Skeletal muscle tissue (tissue), 4 donors: ENCODE results near the gene FOXE1. TPM values are rescaled to one million over a fixed set of nuclear protein-coding genes. Genes with fewer than 3 reads are reported as not detected.

ENCODE experiments used
- H3K27ac ChIP-seq: one replicate; pipeline ENCODE4 v1.7.0; 2013; ENCODE audit warnings: mild to moderate bottlenecking, low read depth, low read length, inconsistent platforms
- H3K27me3 ChIP-seq, 3 donors: one replicate each; pipeline ENCODE4 v1.7.0; 2013; ENCODE audit warnings: low read length in 3 of 3; ENCODE audit not compliant: control insufficient read depth in 3 of 3, insufficient read depth in 3 of 3
- H3K36me3 ChIP-seq, 3 donors: one replicate each; pipeline ENCODE4 v1.7.0; 2013; ENCODE audit warnings: low read length in 3 of 3; ENCODE audit not compliant: control insufficient read depth in 3 of 3, insufficient read depth in 3 of 3
- H3K4me1 ChIP-seq, 3 donors: one replicate each; pipeline ENCODE4 v1.7.0; 2013; ENCODE audit warnings: low read length in 3 of 3, mild to moderate bottlenecking in 3 of 3; ENCODE audit not compliant: control insufficient read depth in 3 of 3, insufficient read depth in 3 of 3
- H3K4me3 ChIP-seq, 3 donors: one replicate each; pipeline ENCODE4 v1.7.0; 2013; ENCODE audit warnings: low read length in 3 of 3
- H3K9ac ChIP-seq, 3 donors: one replicate each; pipeline ENCODE4 v1.7.0; 2013; ENCODE audit warnings: low read length in 3 of 3, mild to moderate bottlenecking in 3 of 3, moderate library complexity in 2 of 3, low read depth in 1 of 3
- H3K9me3 ChIP-seq, 3 donors: one replicate each; pipeline ENCODE4 v1.7.0; 2013; ENCODE audit warnings: low read length in 3 of 3; ENCODE audit not compliant: control insufficient read depth in 3 of 3
- total RNA-seq: library from RNA; depleted of rRNA; stranded (reverse); fragments of >200 nt; gene quantifications from one replicate; pipeline ENCODE4 v1.2.3, GENCODE V29; 2014
- donor health status: Osteomylitis.

Gene FOXE1
- total RNA-seq, 1 donor from 2014 or later = not detected

GRCh38 chr9:97860451-97861147, 7.6 kb downstream of the FOXE1 start:
- H3K4me1 ChIP-seq = peaks cover 0 to 6% (median 3%) of the 10 kb centered on the region in 3 donors
- no peak overlapping the region for H3K9ac ChIP-seq
- H3K27me3 ChIP-seq = peaks cover 68 to 69% (median 68%) of the 10 kb centered on the region in 3 donors
- no peak overlapping the region for H3K4me3 ChIP-seq
- H3K9me3 ChIP-seq = peaks cover 0 to 4% (median 0%) of the 10 kb centered on the region in 3 donors
- no peaks in the 10 kb centered on the region for H3K36me3 ChIP-seq
- H3K27ac ChIP-seq = no peak overlapping the region

- Histone ChIP-seq H3K36me3 (no peaks in the 10 kb centered on the region), H3K9ac (no peak overlapping the region), H3K27me3 (peaks cover 63 to 67% (median 63%) of the 10 kb centered on the region in 3 donors), H3K9me3 (peaks cover 0 to 7% (median 2%) of the 10 kb centered on the region in 3 donors), H3K4me3 (no peak overlapping the region), H3K27ac (no peak overlapping the region), H3K4me1 (peaks cover 0 to 6% (median 3%) of the 10 kb centered on the region in 3 donors)
These were observed 8.1 kb downstream of the FOXE1 start for GRCh38 chr9:97861148-97861475.

- Histone ChIP-seq H3K27ac (no peak overlapping the region), H3K9ac (no peak overlapping the region), H3K4me1 (no peaks in the 10 kb centered on the region), H3K4me3 (no peak overlapping the region), H3K27me3 (peaks cover 42 to 45% (median 44%) of the 10 kb centered on the region in 3 donors), H3K36me3 (no peaks in the 10 kb centered on the region), H3K9me3 (peaks cover 0 to 7% (median 2%) of the 10 kb centered on the region in 3 donors)
These were observed 10.3 kb downstream of the FOXE1 start for GRCh38 chr9:97863314-97863713.

- peaks cover 0 to 7% (median 2%) of the 10 kb centered on the region in 3 donors for H3K9me3 ChIP-seq
- H3K36me3 ChIP-seq = no peaks in the 10 kb centered on the region
- H3K4me3 ChIP-seq = no peak overlapping the region
- no peaks in the 10 kb centered on the region for H3K4me1 ChIP-seq
- H3K9ac ChIP-seq = no peak overlapping the region
- H3K27me3 ChIP-seq = peaks cover 37 to 39% (median 37%) of the 10 kb centered on the region in 3 donors
- no peak overlapping the region for H3K27ac ChIP-seq
These were observed 11.4 kb downstream of the FOXE1 start for GRCh38 chr9:97864396-97864795.

GRCh38 chr9:97866300-97866699, 13.3 kb downstream of the FOXE1 start:
- H3K27me3 ChIP-seq = peaks cover 18 to 22% (median 18%) of the 10 kb centered on the region in 3 donors
- no peak overlapping the region for H3K4me3 ChIP-seq
- no peak overlapping the region for H3K27ac ChIP-seq
- H3K9me3 ChIP-seq = peaks cover 0 to 7% (median 2%) of the 10 kb centered on the region in 3 donors
- no peaks in the 10 kb centered on the region for H3K4me1 ChIP-seq
- H3K9ac ChIP-seq = no peak overlapping the region
- no peaks in the 10 kb centered on the region for H3K36me3 ChIP-seq

GRCh38 chr9:97866848-97867247, 13.8 kb downstream of the FOXE1 start:
- H3K27me3 ChIP-seq = peaks cover 15 to 21% (median 16%) of the 10 kb centered on the region in 3 donors
- no peak overlapping the region for H3K27ac ChIP-seq
- H3K9me3 ChIP-seq = peaks cover 0 to 7% (median 2%) of the 10 kb centered on the region in 3 donors
- no peak overlapping the region for H3K4me3 ChIP-seq
- no peaks in the 10 kb centered on the region for H3K4me1 ChIP-seq
- H3K9ac ChIP-seq = no peak overlapping the region
- no peaks in the 10 kb centered on the region for H3K36me3 ChIP-seq

GRCh38 chr9:97868859-97869258, 15.8 kb downstream of the FOXE1 start:
- H3K9ac ChIP-seq = no peak overlapping the region
- H3K27ac ChIP-seq = no peak overlapping the region
- H3K9me3 ChIP-seq = peaks cover 0 to 7% (median 2%) of the 10 kb centered on the region in 3 donors
- H3K4me1 ChIP-seq = no peaks in the 10 kb centered on the region
- peaks cover 7 to 10% (median 9%) of the 10 kb centered on the region in 3 donors for H3K27me3 ChIP-seq
- H3K4me3 ChIP-seq = no peak overlapping the region
- H3K36me3 ChIP-seq = no peaks in the 10 kb centered on the region

- Histone ChIP-seq H3K27ac (no peak overlapping the region), H3K9me3 (no peaks in the 10 kb centered on the region), H3K4me3 (no peak overlapping the region), H3K9ac (no peak overlapping the region), H3K36me3 (no peaks in the 10 kb centered on the region), H3K4me1 (peaks cover 0 to 10% (median 7%) of the 10 kb centered on the region in 3 donors), H3K27me3 (peaks cover 4 to 6% (median 4%) of the 10 kb centered on the region in 3 donors)
These were observed 20.4 kb downstream of the FOXE1 start for GRCh38 chr9:97873425-97873824.

GRCh38 chr9:97873882-97874281, 20.9 kb downstream of the FOXE1 start:
- Histone ChIP-seq H3K27me3 (peaks cover 3 to 6% (median 4%) of the 10 kb centered on the region in 3 donors), H3K9ac (no peak overlapping the region), H3K36me3 (no peaks in the 10 kb centered on the region), H3K4me1 (peaks cover 0 to 10% (median 7%) of the 10 kb centered on the region in 3 donors), H3K4me3 (no peak overlapping the region), H3K27ac (no peak overlapping the region), H3K9me3 (no peaks in the 10 kb centered on the region)

- Histone ChIP-seq H3K9me3 (no peaks in the 10 kb centered on the region), H3K9ac (no peak overlapping the region), H3K36me3 (no peaks in the 10 kb centered on the region)
These were observed 21.6 kb downstream of the FOXE1 start for GRCh38 chr9:97874624-97875023.

More at GRCh38 chr9:97874624-97875023, 21.6 kb downstream of the FOXE1 start:
- Histone ChIP-seq H3K4me1 (peaks cover 0 to 10% (median 7%) of the 10 kb centered on the region in 3 donors), H3K4me3 (no peak overlapping the region), H3K27ac (no peak overlapping the region), H3K27me3 (peaks cover 0 to 2% (median 0%) of the 10 kb centered on the region in 3 donors)
